ENCODE results near the gene PPP2CA. TPM values are rescaled to one million over a fixed set of nuclear protein-coding genes. Genes with fewer than 3 reads are reported as not detected.
"Not testable (repeated sequence)": the region's sequence is repeated elsewhere in the genome, so short reads cannot be mapped to it uniquely, and the experiment has no call there.

PPP2CA gene
- total RNA-seq = 100 to 1,000 TPM; 101 to 164 TPM

DNA sequence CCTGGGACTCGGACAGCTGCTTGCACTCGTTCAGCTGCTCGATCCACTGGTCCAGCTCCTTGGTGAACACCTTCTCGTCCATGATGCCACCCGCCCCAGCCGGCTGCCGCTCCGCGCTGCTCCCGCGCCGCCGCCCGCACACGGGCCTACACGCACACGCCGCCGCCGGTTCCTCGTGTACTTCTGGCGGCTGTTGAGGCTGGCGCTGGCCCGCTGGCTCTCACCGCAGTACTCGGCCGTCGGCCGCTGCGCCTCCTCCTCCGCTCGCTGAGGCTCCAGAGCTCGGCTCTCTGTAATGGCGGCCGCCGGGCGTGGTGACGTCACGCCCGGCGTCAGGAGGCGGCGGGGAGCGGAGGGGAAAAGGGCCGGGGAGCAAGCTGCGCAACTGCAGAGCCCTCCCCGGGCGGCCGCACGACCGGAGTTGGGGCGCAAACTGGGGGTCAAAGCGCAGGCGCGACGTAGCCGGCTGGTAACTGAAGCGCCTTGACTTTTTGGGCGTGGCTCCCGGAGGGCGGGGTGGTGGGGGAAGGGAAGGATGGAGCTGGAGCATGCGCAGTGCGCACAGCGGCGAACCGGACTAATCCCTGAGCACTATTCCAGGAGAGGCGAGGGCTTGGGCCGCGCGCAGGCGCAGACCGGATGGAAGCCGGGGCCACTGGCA is at the start of gene PPP2CA:
Gene PPP2CA, minus strand, starts transcription at position 294 of the 661 bp plus-strand sequence. Its CDS starts 212 bp downstream, at position 82.
- peaks cover 57% of the 10 kb centered on the region for H3K36me3 Mint-ChIP-seq (ENCODE audit: low read depth)
- peak within 1 kb of the TSS; percentile 98 for H3K27ac Mint-ChIP-seq
- peak; percentile 84 for ATAC-seq (replicated peaks)
- peak within 1 kb of the TSS; percentile 87 for H3K4me3 Mint-ChIP-seq
- H3K9me3 Mint-ChIP-seq = no peaks in the 10 kb centered on the region
- no peaks in the 10 kb centered on the region for H3K27me3 Mint-ChIP-seq
- peaks cover 21% of the 10 kb centered on the region for H3K4me1 Mint-ChIP-seq

DNA sequence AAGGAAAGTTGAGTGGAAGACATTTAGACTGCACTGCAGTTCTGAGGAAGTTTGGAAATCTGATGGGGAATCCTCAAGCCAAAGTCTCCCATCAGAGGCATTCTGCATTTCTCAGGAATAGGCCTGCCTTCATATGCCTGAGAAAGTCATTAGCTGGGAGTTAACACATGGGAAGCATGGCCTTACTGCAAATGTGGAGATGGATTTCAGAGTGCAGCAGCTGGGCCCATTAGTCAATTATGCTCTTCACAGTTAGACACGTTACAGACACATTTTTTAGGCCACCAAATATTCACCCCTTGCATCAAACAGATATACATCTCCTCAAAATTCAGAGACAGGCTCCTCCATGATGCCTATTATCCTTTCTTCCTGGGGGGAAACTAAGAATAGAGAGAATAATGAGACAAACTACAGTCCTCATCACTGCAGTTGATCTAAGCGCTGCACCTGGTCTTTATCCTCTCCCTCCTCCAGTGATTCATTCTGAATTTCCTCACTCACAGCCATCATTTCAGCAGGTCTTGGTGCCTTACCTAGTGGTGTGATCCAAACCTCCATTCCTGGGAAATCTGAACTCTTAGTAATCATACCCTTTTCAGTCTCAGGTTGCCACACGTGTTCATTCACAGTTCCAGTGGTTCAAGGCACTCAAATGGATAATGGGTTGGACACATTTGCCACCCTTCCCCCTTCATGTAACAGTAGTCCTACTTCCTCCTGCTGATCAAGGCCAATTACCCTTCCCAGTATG is 47.9 kb upstream of the PPP2CA start:
- no peak overlapping the region for H3K4me3 Mint-ChIP-seq

DNA sequence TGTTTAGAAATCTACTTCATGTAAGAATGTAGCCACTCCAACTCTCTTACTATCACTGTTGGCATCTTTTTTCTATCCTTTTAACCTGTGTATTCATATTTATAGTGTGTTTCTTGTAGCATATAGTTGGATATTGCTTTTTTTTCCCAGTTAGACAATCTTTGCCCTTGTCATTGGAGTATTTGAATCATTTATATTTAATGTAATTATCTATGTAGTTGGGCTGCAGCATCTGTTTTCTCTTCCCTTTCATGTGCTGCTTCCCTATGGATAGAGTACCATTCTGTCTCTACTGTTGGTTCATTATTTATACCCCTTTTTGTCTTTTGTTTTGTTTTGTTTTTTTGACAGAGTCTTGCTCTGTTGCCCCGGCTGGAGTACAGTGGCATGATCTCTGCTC is 45.2 kb upstream of the PPP2CA start:
- Mint-ChIP-seq H3K36me3 (ENCODE audit: low read depth) (no peaks in the 10 kb centered on the region), H3K27ac (no peak overlapping the region), H3K4me3 (no peak overlapping the region), H3K9me3 (no peaks in the 10 kb centered on the region), H3K27me3 (no peaks in the 10 kb centered on the region), H3K4me1 (no peaks in the 10 kb centered on the region)
- ATAC-seq (replicated peaks) = no peak

More for the DNA sequence above, 47.9 kb upstream of the PPP2CA start:
- Mint-ChIP-seq H3K4me1 (no peaks in the 10 kb centered on the region), H3K27me3 (no peaks in the 10 kb centered on the region), H3K9me3 (no peaks in the 10 kb centered on the region), H3K27ac (no peak overlapping the region), H3K36me3 (ENCODE audit: low read depth) (no peaks in the 10 kb centered on the region)
- ATAC-seq (replicated peaks) = no peak

DNA sequence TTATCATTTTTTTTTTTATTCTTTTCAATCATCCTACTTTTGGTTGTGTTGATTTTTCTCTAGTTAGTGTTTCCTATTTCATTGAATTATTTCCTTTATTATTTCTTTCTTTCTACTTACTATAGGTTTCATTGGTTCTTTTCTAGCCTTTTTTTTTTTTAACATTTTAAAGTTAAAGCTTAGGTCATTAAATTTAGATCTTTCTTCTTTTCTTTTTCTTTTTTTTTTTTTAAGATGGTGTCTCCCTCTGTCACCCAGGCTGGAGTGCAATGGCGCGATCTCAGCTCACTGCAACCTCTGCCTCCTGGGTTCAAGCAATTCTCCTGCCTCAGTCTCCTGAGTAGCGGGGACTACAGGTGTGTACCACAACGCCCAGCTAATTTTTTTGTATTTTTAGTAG is 43.0 kb upstream of the PPP2CA start:
- no peaks in the 10 kb centered on the region for H3K4me1 Mint-ChIP-seq
- H3K27ac Mint-ChIP-seq = no peak overlapping the region
- no peak for ATAC-seq (replicated peaks)
- no peaks in the 10 kb centered on the region for H3K27me3 Mint-ChIP-seq
- H3K9me3 Mint-ChIP-seq = no peaks in the 10 kb centered on the region
- H3K4me3 Mint-ChIP-seq = no peak overlapping the region
- no peaks in the 10 kb centered on the region for H3K36me3 Mint-ChIP-seq (ENCODE audit: low read depth)

DNA sequence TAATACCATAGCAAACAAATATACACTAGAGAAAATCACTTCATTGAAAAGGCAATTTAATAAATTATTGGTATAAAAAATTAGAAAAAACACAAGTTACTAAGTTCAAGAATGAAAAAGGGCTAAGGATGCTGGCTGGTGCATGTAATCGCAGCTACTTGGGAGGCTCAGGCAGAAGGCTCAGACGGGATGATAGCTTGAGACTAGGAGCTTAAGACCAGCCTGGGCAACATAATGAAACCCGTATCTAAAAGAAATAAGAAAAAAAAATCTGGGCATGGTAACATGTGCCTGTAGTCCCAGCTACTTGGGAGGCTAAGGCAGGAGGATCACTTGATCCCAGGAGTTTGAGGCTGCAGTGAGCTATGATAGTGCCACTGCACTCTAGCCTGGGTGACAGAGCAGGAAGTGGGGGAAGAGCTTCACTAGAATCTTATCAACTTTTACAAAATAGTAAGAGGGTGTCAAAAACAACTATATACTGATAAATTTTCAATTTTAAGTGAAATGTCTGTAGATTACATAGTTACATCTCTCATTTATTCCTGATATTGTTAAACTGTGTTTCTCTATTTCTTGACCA is 42.2 kb upstream of the PPP2CA start:
- H3K4me3 Mint-ChIP-seq = no peak overlapping the region
- no peaks in the 10 kb centered on the region for H3K9me3 Mint-ChIP-seq
- H3K27me3 Mint-ChIP-seq = no peaks in the 10 kb centered on the region
- no peak for ATAC-seq (replicated peaks)
- H3K27ac Mint-ChIP-seq = no peak overlapping the region
- H3K36me3 Mint-ChIP-seq (ENCODE audit: low read depth) = no peaks in the 10 kb centered on the region
- H3K4me1 Mint-ChIP-seq = no peaks in the 10 kb centered on the region

DNA sequence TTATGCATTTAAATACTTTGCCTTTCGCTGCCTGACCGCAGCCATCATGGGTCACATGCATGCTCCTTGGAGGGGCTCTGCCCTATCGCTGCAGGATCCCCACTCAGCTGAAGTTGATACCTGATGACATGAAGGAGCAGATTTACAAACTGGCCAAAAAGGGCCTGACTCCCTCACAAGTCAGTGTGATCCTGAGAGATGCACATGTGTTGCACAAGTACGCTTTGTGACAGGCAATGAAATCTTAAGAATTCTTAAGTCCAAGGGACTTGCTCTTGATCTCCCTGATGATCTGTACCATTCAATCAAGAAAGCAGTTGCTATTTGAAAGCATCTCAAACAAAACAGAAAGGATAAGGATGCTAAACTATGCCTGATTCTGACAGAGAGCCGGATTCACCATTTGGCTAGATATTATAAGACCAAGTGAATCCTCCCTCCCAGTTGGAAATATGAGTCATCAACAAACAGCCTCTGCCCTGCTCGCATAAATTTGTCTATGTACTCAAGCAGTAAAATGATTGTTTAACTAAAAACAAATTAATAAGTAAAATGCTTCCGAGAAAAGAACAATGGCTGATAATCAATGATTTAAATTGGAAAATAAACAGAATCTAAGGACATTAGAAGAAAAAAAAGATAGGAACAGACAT is 41.6 kb upstream of the PPP2CA start:
- ATAC-seq (replicated peaks) = no peak
- Mint-ChIP-seq H3K27me3 (no peaks in the 10 kb centered on the region), H3K4me1 (no peaks in the 10 kb centered on the region), H3K9me3 (no peaks in the 10 kb centered on the region), H3K27ac (no peak overlapping the region), H3K4me3 (no peak overlapping the region), H3K36me3 (ENCODE audit: low read depth) (no peaks in the 10 kb centered on the region)

DNA sequence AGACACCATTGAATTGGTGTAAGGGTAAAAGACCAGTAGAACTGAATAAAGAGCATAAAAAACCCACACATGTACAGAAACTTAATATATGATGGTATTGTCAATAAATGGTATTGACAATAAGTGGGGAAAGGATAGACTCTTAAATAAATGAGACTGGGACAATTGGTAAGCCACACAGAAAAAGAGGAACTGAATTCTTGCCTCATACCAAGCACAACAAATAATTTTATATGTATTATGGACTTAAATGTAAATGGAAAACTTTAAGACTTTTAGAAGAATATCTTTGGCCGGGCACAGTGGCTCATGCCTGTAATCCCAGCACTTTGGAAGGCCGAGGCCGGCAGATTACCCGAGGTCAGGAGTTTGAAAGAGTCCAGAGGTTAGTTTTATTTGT is 37.9 kb upstream of the PPP2CA start:
- Mint-ChIP-seq H3K36me3 (ENCODE audit: low read depth) (no peaks in the 10 kb centered on the region), H3K9me3 (peaks cover 3% of the 10 kb centered on the region), H3K27me3 (no peaks in the 10 kb centered on the region), H3K27ac (no peak overlapping the region), H3K4me1 (no peaks in the 10 kb centered on the region), H3K4me3 (no peak overlapping the region)
- no peak for ATAC-seq (replicated peaks)

DNA sequence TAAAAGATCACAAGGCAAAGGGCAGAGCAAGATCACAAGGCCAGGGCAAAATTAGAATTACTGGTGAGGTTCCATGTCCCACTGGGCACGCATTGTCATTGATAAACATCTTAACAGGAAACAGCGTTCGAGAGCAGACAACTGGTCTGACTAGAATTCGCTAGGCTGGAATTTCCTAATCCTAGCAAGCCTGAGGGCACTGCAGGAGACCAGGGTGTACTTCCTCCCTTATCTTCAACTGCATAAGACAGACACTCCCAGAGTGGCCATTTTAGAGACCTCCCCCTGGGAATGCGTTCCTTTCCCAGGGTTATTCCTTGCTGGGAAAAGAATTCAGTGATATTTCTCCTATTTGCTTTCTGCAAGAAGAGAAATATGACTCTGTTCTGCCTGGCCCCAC is 36.8 kb upstream of the PPP2CA start:
- not testable (repeated sequence) for H3K9me3 Mint-ChIP-seq; H3K4me1 Mint-ChIP-seq; H3K27ac Mint-ChIP-seq; H3K36me3 Mint-ChIP-seq (ENCODE audit: low read depth); ATAC-seq (replicated peaks); H3K27me3 Mint-ChIP-seq; H3K4me3 Mint-ChIP-seq

DNA sequence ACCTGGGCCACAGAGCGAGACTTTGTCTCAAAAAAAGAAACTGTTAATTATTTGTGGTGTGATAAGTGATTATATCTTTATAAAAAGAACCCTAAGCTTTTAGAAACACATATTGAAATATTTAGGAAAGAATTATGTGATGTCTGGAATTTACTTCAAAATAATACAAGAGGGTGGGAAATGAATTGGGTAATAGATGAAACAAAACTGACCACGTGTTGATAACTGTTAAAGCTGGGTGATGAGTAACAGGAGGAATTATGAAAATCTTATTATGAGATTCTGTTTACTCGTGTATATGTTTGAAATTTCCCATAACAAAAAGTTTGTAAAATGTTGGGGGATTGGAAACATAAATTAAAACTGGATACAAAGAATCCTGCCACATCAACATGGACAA is 33.0 kb upstream of the PPP2CA start:
- Mint-ChIP-seq H3K4me1 (no peaks in the 10 kb centered on the region), H3K27me3 (peaks cover 2% of the 10 kb centered on the region), H3K4me3 (no peak overlapping the region), H3K9me3 (peaks cover 3% of the 10 kb centered on the region), H3K27ac (no peak overlapping the region), H3K36me3 (ENCODE audit: low read depth) (no peaks in the 10 kb centered on the region)
- no peak for ATAC-seq (replicated peaks)

DNA sequence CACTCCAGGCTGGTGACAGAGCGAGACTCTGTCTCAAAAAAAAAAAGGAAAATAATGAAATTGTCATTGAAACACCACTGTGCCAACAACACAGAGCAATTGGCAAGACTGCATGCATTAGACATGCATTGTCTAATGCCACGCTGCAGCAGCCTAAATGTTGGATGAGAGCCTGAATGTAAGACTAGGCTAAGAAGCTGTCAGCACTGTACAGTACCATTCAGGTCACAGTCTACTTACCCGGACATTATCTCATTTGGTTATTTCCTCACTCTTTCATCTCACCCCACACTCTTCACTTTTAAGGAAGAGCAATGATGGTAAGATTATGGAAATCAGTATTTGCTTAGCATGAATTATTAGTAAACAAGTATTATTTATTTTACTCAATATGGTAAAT is 31.3 kb upstream of the PPP2CA start:
- Mint-ChIP-seq H3K27me3 (peaks cover 4% of the 10 kb centered on the region), H3K36me3 (ENCODE audit: low read depth) (no peaks in the 10 kb centered on the region), H3K4me1 (no peaks in the 10 kb centered on the region), H3K27ac (no peak overlapping the region), H3K9me3 (peaks cover under 1% of the 10 kb centered on the region), H3K4me3 (no peak overlapping the region)
- ATAC-seq (replicated peaks) = no peak

DNA sequence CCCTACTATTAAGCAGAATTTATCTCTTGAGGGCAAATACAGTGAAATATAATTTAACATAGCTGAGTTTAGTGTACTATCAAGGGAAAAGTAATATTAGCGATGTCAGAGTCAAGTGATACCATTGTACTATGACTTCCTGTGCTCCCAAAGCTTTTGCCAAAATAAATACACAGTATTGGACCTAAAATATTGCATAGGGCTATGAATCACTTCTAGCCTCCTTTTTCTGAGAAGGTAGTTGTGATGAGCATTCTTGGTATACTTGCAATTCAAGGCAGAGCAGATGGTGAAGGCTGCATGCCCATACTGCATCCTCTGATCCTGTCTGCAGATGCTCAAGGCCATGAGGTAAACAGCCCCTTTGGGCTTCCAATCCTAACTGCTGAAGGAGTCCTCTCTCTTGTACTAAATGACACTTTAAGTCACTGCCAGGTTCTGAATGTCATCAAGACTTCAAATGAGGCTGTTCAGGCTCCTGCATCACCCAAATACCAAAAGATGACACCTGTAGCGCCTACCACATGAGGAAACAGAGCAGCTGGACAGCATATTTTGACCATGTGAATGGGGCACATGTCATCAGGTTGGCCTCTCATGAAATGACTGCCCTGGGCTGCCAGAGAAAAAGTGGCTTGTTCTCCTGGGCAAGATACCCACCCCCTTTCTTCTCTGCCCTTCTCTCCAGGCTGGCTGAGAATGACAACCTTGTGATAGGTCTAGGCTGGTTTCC is 29.7 kb upstream of the PPP2CA start:
- no peak for ATAC-seq (replicated peaks)
- no peaks in the 10 kb centered on the region for H3K4me1 Mint-ChIP-seq
- H3K4me3 Mint-ChIP-seq = no peak overlapping the region
- H3K27me3 Mint-ChIP-seq = peaks cover 4% of the 10 kb centered on the region
- no peaks in the 10 kb centered on the region for H3K9me3 Mint-ChIP-seq
- no peaks in the 10 kb centered on the region for H3K36me3 Mint-ChIP-seq (ENCODE audit: low read depth)
- H3K27ac Mint-ChIP-seq = no peak overlapping the region

DNA sequence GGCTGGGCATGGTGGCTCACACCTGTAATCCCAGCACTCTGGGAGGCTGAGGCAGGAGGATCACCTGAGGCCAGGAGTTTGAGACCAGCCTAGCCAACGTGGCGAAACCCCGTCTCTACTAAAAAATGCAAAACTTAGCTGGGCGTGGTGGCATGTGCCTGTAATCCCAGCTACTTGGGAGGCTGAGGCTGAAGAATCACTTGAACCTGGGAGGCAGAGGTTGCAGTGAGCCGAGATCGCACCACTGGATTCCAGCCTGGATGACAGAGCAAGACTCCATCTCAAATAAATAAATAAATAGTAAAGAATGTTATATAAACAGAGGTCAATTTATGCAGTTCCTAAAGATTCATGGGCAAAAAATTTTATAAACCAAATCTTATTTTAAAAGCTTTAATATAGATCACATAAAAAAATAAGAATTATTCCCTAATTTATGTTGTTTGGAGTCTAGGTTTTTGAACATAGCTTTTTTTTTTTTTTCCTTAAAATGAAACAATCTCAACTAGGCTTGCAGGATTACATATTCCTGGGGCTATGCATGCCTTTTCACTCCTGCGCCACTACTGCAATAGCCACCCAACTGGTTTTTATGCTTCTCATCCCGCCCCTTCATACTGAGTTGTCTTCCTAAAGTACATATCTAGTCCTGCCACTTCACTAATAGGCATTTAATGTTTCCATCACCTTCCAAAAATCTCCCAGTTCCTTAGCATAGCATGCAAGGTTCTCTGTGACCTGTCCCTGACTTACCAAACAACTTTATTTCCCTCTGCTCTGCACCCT is 27.7 kb upstream of the PPP2CA start:
- H3K9me3 Mint-ChIP-seq, H3K27ac Mint-ChIP-seq, H3K27me3 Mint-ChIP-seq: not testable (repeated sequence)

DNA sequence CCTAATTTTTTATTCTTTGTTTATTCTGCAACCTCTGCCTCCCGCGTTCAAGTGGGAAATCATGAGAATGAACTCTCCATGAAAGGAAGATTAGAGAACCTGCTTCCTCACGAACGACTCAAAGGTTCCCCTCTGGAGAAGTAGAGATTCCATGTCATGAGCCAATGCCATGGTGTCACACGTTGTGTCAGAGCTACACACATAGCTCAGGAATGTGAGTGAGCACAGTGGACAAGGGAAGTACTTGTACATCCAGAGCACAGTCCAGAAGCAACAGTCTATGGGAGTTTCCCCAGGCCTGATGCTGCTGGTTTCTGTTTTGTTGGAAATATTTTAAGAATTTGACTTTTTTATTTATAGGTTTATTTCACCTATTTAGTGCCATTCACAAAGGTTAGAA is 26.8 kb upstream of the PPP2CA start:
- ATAC-seq (replicated peaks) = no peak
- H3K9me3 Mint-ChIP-seq = no peaks in the 10 kb centered on the region

More for the DNA sequence above, 27.7 kb upstream of the PPP2CA start:
- H3K4me3 Mint-ChIP-seq; H3K36me3 Mint-ChIP-seq (ENCODE audit: low read depth); H3K4me1 Mint-ChIP-seq; ATAC-seq (replicated peaks): not testable (repeated sequence)

DNA sequence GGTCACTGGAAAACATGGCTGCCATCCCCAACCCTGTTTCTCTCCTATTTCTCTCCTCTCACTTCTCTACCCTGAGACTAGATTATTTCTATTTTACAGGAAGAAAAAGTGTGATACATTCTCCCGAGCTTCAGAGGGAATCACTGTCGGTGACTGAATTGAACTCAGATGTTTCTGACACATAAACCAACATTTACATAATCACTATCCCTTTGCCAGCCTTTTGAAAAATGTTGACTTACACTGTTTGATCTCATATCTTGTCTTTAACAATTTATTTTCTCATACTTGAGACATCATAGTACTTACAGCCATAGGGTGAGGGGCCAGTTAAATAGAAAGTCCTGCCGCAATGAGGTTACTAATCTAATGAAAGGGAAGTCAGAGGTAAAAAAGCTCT is 25.1 kb upstream of the PPP2CA start:
- Mint-ChIP-seq H3K4me3 (no peak overlapping the region), H3K27me3 (peaks cover 4% of the 10 kb centered on the region), H3K36me3 (ENCODE audit: low read depth) (no peaks in the 10 kb centered on the region), H3K27ac (no peak overlapping the region), H3K4me1 (no peaks in the 10 kb centered on the region), H3K9me3 (no peaks in the 10 kb centered on the region)
- no peak for ATAC-seq (replicated peaks)

More for the DNA sequence above, 26.8 kb upstream of the PPP2CA start:
- Mint-ChIP-seq H3K27ac (no peak overlapping the region), H3K4me3 (no peak overlapping the region), H3K36me3 (ENCODE audit: low read depth) (no peaks in the 10 kb centered on the region), H3K27me3 (peaks cover 4% of the 10 kb centered on the region), H3K4me1 (no peaks in the 10 kb centered on the region)

All from activated T-helper 17 cell treated with anti-CD3 and anti-CD28 coated beads, Interleukin-2, amount 50 U/mL, for 72 hours (primary cell).